GM12878 (cell line): ENCODE measurements around the gene GSK3A. TPM values are rescaled to one million over a fixed set of nuclear protein-coding genes. Genes with fewer than 3 reads are reported as not detected.

Source experiments
- ATAC-seq: fragments of 200-7000 bp; cut with Tn5 transposase; 3 replicates; pipeline ENCODE4 v1.9.1; 2020; ENCODE audit warnings: mild to moderate bottlenecking, moderate library complexity
- BruUV-seq: library from RNA; stranded (reverse); fragments of 400-500 nt; replicated peaks from 2 replicates; lab custom pipeline; 2021; lab: Mats Ljungman, UMichigan
- CTCF ChIA-PET: fragments of 300-600 bp; sonication (Branson Sonifier 250); formaldehyde crosslinking; extraction: SDS; loops from one replicate; lab custom pipeline; 2021; ENCODE audit warnings: inconsistent platforms; lab: Yijun Ruan, JAX
- POLR2A ChIA-PET: fragments of 350-600 bp; formaldehyde crosslinking; extraction: SDS; loops from one replicate; lab custom pipeline; 2021; ENCODE audit warnings: inconsistent platforms; lab: Charles Lee
- RAD21 ChIA-PET: fragments of 300-600 bp; sonication (Branson Sonifier 250); formaldehyde crosslinking; loops from one replicate; lab custom pipeline; 2023; ENCODE audit warnings: antibody characterized with exemption; ENCODE audit not compliant: unreplicated experiment; lab: Charles Lee
- SMC1A ChIA-PET: fragments of 300-600 bp; sonication (Branson Sonifier 250); formaldehyde crosslinking; loops from one replicate; lab custom pipeline; 2023; ENCODE audit not compliant: unreplicated experiment, uncharacterized antibody; lab: Charles Lee
- DNase-seq: peaks from one replicate; pipeline ENCODE4 v3.0.0-alpha.2; 2011; ENCODE audit warnings: low read depth, low spot score
- FAIRE-seq: peaks from 3 replicates; lab custom pipeline; 2011; peaks lifted over from hg19 to GRCh38; lab: Jason Lieb, UNC
- H2AFZ ChIP-seq: 2 replicates; pipeline ENCODE4 v1.6.0; 2011; ENCODE audit warnings: low read depth, low read length, control low read depth; ENCODE audit not compliant: control insufficient read depth
- H3K27ac ChIP-seq: 2 replicates; pipeline ENCODE4 v1.5.1; 2011; ENCODE audit warnings: control low read depth; ENCODE audit not compliant: control insufficient read depth, insufficient read depth
- H3K27me3 ChIP-seq, 2 experiments: replicated peaks in 1 of 2; 2 replicates each; pipeline versions ENCODE4 v1.6.0 to v1.6.1; 2011; ENCODE audit warnings: low read length in 1 of 2; ENCODE audit not compliant: control insufficient read depth in 2 of 2, insufficient read depth in 2 of 2
- H3K36me3 ChIP-seq, 2 experiments: 2 replicates each; pipeline ENCODE4 v1.5.1; 2011; ENCODE audit warnings: low read length in 1 of 2; ENCODE audit not compliant: control insufficient read depth in 2 of 2, insufficient read depth in 2 of 2
- H3K4me1 ChIP-seq: 2 replicates; pipeline ENCODE4 v1.6.1; 2011; ENCODE audit warnings: mild to moderate bottlenecking, low read length, moderate library complexity, mixed read lengths; ENCODE audit not compliant: control insufficient read depth, insufficient read depth
- H3K4me2 ChIP-seq: 2 replicates; pipeline ENCODE4 v1.6.0; 2011; ENCODE audit warnings: control low read depth; ENCODE audit not compliant: control insufficient read depth, insufficient read depth
- H3K4me3 ChIP-seq: fragments of 200-600 bp; sonication (generic); 2 replicates; pipeline ENCODE4 v1.5.1; 2016
- H3K79me2 ChIP-seq: 2 replicates; pipeline ENCODE4 v1.6.0; 2011; ENCODE audit warnings: low read length; ENCODE audit not compliant: control insufficient read depth, insufficient read depth
- H3K9ac ChIP-seq: 2 replicates; pipeline ENCODE4 v1.8.0; 2011; ENCODE audit warnings: low read length, control low read depth, mixed read lengths; ENCODE audit not compliant: control insufficient read depth, insufficient read depth
- H3K9me3 ChIP-seq: replicated peaks from 3 replicates; pipeline ENCODE4 v1.5.1; 2011; ENCODE audit warnings: mild to moderate bottlenecking, low read length; ENCODE audit not compliant: control insufficient read depth, insufficient read depth
- H4K20me1 ChIP-seq: 2 replicates; pipeline ENCODE4 v1.6.0; 2011; ENCODE audit not compliant: control insufficient read depth, insufficient read depth
- ATF7 ChIP-seq: fragments of 450-650 bp; IDR thresholded peaks from 2 replicates; pipeline ENCODE4 v1.6.1; 2016; ENCODE audit warnings: low read depth, mild to moderate bottlenecking
- IKZF2 ChIP-seq, 2 experiments: fragments of 450-650 bp; IDR thresholded peaks; 2 replicates each; pipeline ENCODE4 v1.6.1; 2017; ENCODE audit warnings: mild to moderate bottlenecking in 2 of 2, moderate library complexity in 2 of 2
- KDM1A ChIP-seq: fragments of 200-600 bp; sonication (generic); IDR thresholded peaks from 2 replicates; pipeline ENCODE4 v1.6.1; 2016; ENCODE audit warnings: borderline replicate concordance
- PBX3 ChIP-seq: IDR thresholded peaks from 2 replicates; pipeline ENCODE4 v1.6.1; 2011; ENCODE audit warnings: mild to moderate bottlenecking, low read depth, low read length, moderate library complexity; ENCODE audit not compliant: insufficient replicate concordance
- REST ChIP-seq: IDR thresholded peaks from 2 replicates; pipeline ENCODE4 v1.6.1; 2012; ENCODE audit warnings: mild to moderate bottlenecking, low read depth, low read length
- TCF3 ChIP-seq: IDR thresholded peaks from 2 replicates; pipeline ENCODE4 v1.6.1; 2012; ENCODE audit warnings: low read depth, mild to moderate bottlenecking, low read length, borderline replicate concordance; ENCODE audit not compliant: insufficient read depth
- ZNF622 ChIP-seq: fragments of 450-650 bp; IDR thresholded peaks from 2 replicates; pipeline ENCODE4 v1.6.1; 2017; ENCODE audit warnings: mild to moderate bottlenecking, inconsistent platforms
- ZSCAN29 ChIP-seq: fragments of 450-650 bp; IDR thresholded peaks from 2 replicates; pipeline ENCODE4 v1.6.1; 2017; ENCODE audit warnings: mild to moderate bottlenecking, moderate library complexity
- WGBS: methylation state at CpG from one replicate; pipeline ENCODE4 v1.1.6; 2016; ENCODE audit warnings: low lambda C conversion rate; ENCODE audit not compliant: insufficient replicate concordance, insufficient coverage; ENCODE audit errors: missing lambda C conversion rate; 5-methylcytosine and 5-hydroxymethylcytosine counted together
- in situ Hi-C: fragments of 300-500 bp; cut with MboI; formaldehyde crosslinking; loops from 9 replicates; pipeline ENCODE4 v1.14.3; 2018; ENCODE audit warnings: mixed read lengths
- intact Hi-C: fragments of 100-400 bp; cut with micrococcal nuclease; formaldehyde crosslinking; loops from one replicate; pipeline ENCODE4 v1.14.2; 2022; ENCODE audit not compliant: unreplicated experiment
- polyA plus RNA-seq, 11 experiments: library from polyadenylated mRNA; depleted of rRNA in 4 of 11; unstranded in 6 of 11; stranded (reverse) in 5 of 11; fragments of >200 nt; fragmentation: Nextera tagmentation in 4 of 11; fragmentation: Illumina TruSeq in 1 of 11; extraction: Ambion mirVana in 4 of 11; extraction: Trizol in 1 of 11; gene quantifications; 1 replicate in 1 of 11; 2 replicates in 10 of 11; pipeline versions ENCODE4 v1.2.1 to v1.2.3, GENCODE V29; 2011 to 2016; ENCODE audit warnings: inconsistent platforms in 2 of 11, missing spikeins in 2 of 11, low read depth in 1 of 11
- total RNA-seq, 4 experiments: library from RNA; depleted of rRNA in 3 of 4; stranded (reverse); fragments of >200 nt in 3 of 4; fragmentation: Illumina TruSeq in 1 of 4; extraction: Trizol in 1 of 4; gene quantifications; 2 replicates each; pipeline versions ENCODE4 v1.2.1 to v1.2.3, GENCODE V29; 2013 to 2021

Gene GSK3A
- total and polyA plus RNA-seq, 10 of the 15 experiments (the other 5 are each of a cell fraction or from before 2014, with no cell fraction given), result 1.00 to 47.9 (median 15.2) TPM

GRCh38 chr19:42220751-42221097 lies 21.7 kb downstream of the GSK3A start:
- Histone ChIP-seq H3K79me2 (peaks cover 47% of the 10 kb centered on the region), H3K4me3 (peak overlapping the region; percentile 97), H3K36me3 (peaks cover 5 to 13% of the 10 kb centered on the region in 2 experiments; a peak in 3 of 4 replicates), H3K27ac (peak overlapping the region; percentile 83), H3K4me2 (peak overlapping the region; percentile 91), H2AFZ (no peak overlapping the region), H3K27me3 (no peaks in the 10 kb centered on the region), H3K9ac (peak overlapping the region; percentile 98), H3K4me1 (peaks cover 18% of the 10 kb centered on the region), H4K20me1 (no peaks in the 10 kb centered on the region)
- CTCF ChIA-PET, result interaction anchor here (0.5 to 2.1 kb wide), 4 partner anchors 20 to 101 kb away, joined by 3 to 8 read pairs (median 4); no protein-coding TSS in a partner anchor
- FAIRE-seq, result no peak
- RAD21 ChIA-PET, result interaction anchor here (2.6 kb wide), 2 partner anchors 21 kb away, joined by 9 to 18 read pairs; partner anchors contain the start of gene GSK3A
- SMC1A ChIA-PET, result interaction anchor here (1.7 to 2.4 kb wide), 3 partner anchors 20 to 22 kb away, joined by 4 to 10 read pairs (median 6); no protein-coding TSS in a partner anchor
- DNase-seq, result no peak
- POLR2A ChIA-PET, result interaction anchor here (1.3 to 3.1 kb wide), 5 partner anchors 11 to 50 kb away, joined by 3 to 37 read pairs (median 4); partner anchors contain the start of gene GSK3A
- no TSS peak for BruUV-seq
- in situ Hi-C loops (no loop called here), intact Hi-C loops (loop anchor here (2.0 kb wide), 2 partner anchors 22 to 60 kb away; partner anchors contain the start of gene GSK3A)
- no peak for TF ChIP-seq ATF7
- TF ChIP-seq, all 136 proteins: peak for 0
- no peaks in the 10 kb centered on the region for H3K9me3 ChIP-seq
- no peak for ATAC-seq
- WGBS, result 4% methylated on average over 6 of the region's 6 CpGs

- FAIRE-seq, result peak; percentile 92
- no peaks in the 10 kb centered on the region for H3K9me3 ChIP-seq
- ATAC-seq, result peak; percentile 93
- ChIA-PET SMC1A (interaction anchor here (0.7 to 2.4 kb wide), 5 partner anchors 13 to 111 kb away, joined by 3 to 10 read pairs (median 4); no protein-coding TSS in a partner anchor), POLR2A (interaction anchor here (0.6 to 3.1 kb wide), 12 partner anchors 12 to 204 kb away, joined by 3 to 37 read pairs (median 4); partner anchors contain the start of genes GSK3A, PAFAH1B3 and POU2F2), RAD21 (interaction anchor here (0.8 to 2.6 kb wide), 4 partner anchors 14 to 59 kb away, joined by 3 to 18 read pairs (median 8); partner anchors contain the start of gene GSK3A), CTCF (interaction anchor here (0.7 to 2.1 kb wide), 8 partner anchors 10 to 111 kb away, joined by 3 to 8 read pairs (median 4); partner anchors contain the start of gene GSK3A)
- in situ Hi-C loops (no loop called here), intact Hi-C loops (loop anchor here (2.0 kb wide), 2 partner anchors 23 to 61 kb away; partner anchors contain the start of gene GSK3A)
- H3K9ac ChIP-seq, result peak within 1 kb of the TSS; percentile 98
- H2AFZ ChIP-seq, result peak within 1 kb of the TSS; percentile 84
- no peaks in the 10 kb centered on the region for H3K27me3 ChIP-seq
- no peaks in the 10 kb centered on the region for H4K20me1 ChIP-seq
- peaks cover 54% of the 10 kb centered on the region for H3K79me2 ChIP-seq
- peak within 1 kb of the TSS; percentile 97 for H3K4me3 ChIP-seq
- peak; percentile 95 for DNase-seq
- peak within 1 kb of the TSS; percentile 91 for H3K4me2 ChIP-seq
- peaks cover 18% of the 10 kb centered on the region for H3K4me1 ChIP-seq
- H3K36me3 ChIP-seq, result peaks cover 5 to 7% of the 10 kb centered on the region in 2 experiments; a peak in 3 of 4 replicates
- H3K27ac ChIP-seq, result peak within 1 kb of the TSS; percentile 83
- under 1% methylated on average over 53 of the region's 53 CpGs for WGBS
- TSS peak; percentile 94 for BruUV-seq
- TF ChIP-seq KDM1A (no peak), REST (no peak; the same call in 1 of the 2 replicates), PBX3 (no peak), TCF3 (no peak), ZSCAN29 (no peak), ZNF622 (no peak), IKZF2 (IDR thresholded peaks at IDR 0.05) (no peak)
These were observed 22.3 kb downstream of the GSK3A start, which contains the start of gene ZNF526 for GRCh38 chr19:42219812-42220750. Gene ZNF526, plus strand, starts transcription at chr19:42220312. Its CDS starts 4,092 bp downstream, at chr19:42224404.
